NCI-H2227 treated with DMSO at 0.1 percent for 48 hours (cell line): Measurements from ENCODE around the gene CHMP4A.
A peak's percentile ranks its signal among the peaks of the same experiment; 100 is the strongest.
"Not testable (repeated sequence)": the region's sequence is repeated elsewhere in the genome, so short reads cannot be mapped to it uniquely, and the experiment has no call there.

Experiments
- DNase-seq: peaks from one replicate; lab custom pipeline; 2025; lab: John Stamatoyannopoulos, UW

Gene CHMP4A

DNA sequence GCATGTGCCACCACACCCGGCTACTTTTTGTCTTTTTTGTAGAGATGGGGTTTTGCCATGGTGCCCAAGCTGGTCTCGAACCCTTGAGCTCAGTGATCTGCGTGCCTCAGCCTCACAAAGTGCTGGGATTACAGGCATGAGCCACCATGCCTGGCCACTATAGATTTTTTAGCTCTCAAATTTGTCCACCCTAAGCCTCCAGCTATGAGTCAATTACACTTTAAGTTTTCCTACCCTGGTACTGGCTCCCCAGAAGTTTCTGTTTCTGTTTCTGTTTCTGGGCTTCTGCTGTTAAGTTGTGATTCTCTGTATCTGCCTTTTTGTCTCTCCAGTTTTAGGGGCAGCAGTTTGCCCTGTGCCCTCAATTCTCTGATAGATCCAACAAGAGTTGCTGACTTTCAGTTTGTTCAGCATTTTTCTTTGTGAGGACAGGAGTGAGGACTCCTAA lies 33.5 kb upstream of the CHMP4A start:
- no peak for DNase-seq

- DNase-seq, result not testable (repeated sequence)
These were observed 32.1 kb upstream of the CHMP4A start for GRCh38 chr14:24245350-24245749.

GRCh38 chr14:24243336-24243836 lies 30.1 kb upstream of the CHMP4A start:
- DNase-seq, result peak; percentile 48

- peak; percentile 50 for DNase-seq
These were observed 28.6 kb upstream of the CHMP4A start for GRCh38 chr14:24241829-24242443.

DNA sequence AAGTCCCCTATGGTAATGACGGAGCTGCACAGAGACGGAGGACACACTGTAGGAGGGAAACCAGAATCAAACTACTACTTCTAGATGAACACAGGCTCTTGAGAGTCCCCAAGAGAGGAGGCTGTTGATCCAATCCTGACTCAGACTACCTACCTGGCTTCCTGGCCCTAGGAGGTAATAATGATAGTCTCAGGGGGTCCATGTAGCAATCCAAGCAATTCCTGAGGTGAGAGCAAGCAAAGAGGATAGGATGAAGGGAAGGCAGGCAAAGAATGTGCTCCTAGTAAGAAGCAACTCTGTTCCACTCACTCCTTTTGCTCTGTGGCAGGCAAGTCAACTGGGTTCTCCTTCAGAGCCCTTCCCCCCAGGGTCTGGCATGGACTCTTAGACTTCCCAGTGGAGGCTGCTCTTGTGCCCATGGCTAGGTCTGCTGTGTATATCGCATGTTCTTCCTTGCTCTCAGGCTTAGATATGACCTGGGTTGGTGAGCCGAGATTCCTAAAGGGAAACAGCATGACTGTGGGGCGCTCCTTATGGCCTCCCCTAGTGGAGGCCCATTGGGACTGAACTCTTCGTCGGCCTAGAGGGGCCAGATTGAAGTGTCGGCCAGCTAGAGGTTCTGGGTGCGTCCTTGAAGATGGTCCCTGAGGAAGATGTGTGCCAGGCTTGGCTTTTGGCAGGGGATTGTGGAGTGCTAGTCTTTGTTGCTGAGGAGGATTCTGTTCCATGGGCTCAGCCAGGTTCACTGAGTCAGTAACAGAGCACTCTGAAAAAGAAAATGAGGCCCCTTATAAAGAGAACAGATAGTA lies 27.0 kb upstream of the CHMP4A start:
- no peak for DNase-seq

DNA sequence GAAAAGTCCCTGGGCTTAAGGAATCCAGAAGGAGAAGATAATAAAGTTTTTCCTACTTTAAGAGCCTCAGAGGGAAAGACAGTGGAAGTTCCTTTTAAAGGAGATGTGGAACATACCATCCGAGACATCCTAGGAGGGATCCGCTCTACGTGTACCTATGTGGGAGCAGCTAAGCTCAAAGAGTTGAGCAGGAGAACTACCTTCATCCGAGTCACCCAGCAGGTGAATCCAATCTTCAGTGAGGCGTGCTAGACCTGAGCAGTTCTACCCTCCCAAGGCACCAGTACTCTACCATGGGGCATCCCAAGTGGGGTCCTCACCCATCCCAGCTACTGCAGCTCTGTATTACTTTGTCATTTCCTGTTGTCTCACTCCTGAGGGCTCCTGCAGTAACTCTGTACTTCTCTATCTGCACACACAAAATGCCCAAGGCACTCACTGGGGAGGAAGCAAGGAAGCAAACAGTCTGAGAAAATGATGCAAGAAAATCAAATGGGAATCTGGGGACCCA lies 25.3 kb upstream of the CHMP4A start:
- no peak for DNase-seq

DNA sequence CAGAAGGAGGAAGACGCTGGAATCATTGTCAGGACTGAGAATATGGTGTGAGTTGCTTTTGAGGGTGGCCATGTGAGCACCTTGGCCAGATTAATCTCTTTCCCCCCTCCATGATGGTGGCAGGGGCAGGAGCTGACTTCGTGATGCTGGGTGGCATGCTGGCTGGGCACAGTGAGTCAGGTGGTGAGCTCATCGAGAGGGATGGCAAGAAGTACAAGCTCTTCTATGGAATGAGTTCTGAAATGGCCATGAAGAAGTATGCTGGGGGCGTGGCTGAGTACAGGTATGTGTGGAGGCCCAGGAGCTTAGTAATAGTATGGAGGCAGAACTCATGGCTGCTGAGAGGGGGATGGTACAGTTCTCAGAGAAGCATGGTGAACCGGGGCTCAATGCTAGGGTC lies 24.8 kb upstream of the CHMP4A start:
- DNase-seq, result no peak

DNA sequence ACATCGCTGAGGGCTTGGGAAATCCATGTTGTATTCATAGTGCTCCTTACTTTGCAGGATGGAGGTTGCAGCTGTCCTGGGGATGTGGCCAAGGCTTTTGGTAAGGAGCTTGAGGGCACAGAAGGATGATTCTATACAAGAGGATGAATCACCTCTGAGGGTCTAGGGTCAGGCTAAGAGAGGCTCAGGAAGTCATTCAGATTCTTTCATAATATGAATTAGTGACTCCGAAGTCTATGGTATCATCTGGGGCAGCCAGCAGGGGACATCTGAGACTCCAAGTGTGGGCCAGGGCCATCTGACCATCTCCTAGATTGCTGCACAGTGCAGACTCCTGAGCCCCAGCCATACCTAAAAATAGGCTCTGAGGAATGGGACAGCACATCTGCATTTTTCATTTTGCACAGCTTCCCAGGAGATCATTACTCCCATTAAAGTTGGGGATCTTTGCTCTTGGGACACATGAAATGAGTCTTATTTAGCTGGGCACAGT lies 24.2 kb upstream of the CHMP4A start:
- DNase-seq, result no peak

DNA sequence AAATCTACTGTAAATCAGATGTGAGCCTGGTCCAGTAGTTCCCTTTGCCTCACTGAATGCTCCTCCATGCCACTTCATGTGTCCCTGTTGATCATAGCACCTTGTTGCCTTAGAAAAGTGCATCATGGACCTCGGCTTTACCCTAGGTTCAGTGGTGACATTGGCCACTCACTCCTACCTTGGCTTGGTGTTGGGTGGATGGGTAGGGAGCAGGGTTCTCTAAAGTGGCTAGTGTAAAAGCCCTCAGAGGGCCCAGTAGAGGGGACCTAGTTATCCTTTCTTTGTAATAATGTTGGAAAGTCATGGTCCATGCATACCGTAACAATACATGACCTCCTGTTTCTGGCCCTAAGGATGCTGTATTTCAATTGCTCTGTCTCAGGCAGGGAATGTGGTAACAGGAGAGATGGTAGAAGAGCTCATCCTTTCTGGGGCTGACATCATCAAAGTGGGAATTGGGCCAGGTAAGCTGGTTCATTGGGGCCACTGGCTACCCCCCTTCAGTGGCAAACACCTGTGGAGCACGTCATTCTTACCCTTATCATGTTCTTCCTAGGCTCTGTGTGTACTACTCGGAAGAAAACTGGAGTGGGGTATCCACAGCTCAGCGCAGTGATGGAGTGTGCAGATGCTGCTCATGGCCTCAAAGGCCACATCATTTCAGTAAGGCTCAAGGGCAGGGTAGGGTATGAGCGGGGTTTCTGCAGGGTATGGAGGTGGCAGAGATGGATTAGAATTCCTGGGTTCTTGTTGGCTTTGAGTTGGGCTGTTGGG lies 23.6 kb upstream of the CHMP4A start:
- DNase-seq, result no peak

DNA sequence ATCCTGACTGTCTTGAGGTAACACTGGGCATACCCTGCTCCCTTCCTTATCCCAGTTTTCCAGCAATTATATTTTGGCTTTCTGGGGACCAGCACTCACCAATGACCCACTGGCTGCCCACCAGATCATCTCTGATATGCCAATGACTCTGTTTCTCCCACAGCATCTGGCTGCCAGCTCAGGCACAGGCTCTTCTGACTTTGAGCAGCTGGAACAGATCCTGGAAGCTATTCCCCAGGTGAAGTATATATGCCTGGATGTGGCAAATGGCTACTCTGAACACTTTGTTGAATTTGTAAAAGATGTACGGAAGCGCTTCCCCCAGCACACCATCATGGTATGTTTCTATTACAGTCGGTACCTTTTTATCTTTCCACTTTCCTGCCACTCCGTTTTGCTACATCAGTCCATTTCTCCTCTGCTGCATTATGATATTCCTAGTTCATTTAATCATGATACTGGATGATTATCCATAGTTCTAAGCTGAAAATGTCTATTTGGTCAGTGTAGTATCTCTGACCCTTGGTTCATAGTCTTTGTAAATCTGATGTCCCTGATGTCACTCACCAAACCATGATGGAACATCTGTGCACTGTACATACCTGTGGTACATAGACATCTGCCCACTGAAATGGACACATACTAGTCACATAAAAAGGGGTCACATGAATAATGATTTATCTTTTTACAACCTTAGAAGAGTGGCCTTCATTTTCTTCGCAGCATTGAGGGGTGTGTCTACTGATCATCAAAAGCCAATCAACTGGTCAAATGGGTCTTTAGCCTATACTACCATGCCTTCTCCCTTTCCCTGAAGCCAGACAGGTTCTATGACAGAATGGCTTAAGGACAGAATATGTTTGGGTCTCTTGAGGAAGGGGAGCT lies 22.8 kb upstream of the CHMP4A start:
- no peak for DNase-seq

GRCh38 chr14:24234095-24235005 lies 21.1 kb upstream of the CHMP4A start:
- DNase-seq, result no peak

- DNase-seq, result no peak
These were observed 20.2 kb upstream of the CHMP4A start for GRCh38 chr14:24233538-24233866.

DNA sequence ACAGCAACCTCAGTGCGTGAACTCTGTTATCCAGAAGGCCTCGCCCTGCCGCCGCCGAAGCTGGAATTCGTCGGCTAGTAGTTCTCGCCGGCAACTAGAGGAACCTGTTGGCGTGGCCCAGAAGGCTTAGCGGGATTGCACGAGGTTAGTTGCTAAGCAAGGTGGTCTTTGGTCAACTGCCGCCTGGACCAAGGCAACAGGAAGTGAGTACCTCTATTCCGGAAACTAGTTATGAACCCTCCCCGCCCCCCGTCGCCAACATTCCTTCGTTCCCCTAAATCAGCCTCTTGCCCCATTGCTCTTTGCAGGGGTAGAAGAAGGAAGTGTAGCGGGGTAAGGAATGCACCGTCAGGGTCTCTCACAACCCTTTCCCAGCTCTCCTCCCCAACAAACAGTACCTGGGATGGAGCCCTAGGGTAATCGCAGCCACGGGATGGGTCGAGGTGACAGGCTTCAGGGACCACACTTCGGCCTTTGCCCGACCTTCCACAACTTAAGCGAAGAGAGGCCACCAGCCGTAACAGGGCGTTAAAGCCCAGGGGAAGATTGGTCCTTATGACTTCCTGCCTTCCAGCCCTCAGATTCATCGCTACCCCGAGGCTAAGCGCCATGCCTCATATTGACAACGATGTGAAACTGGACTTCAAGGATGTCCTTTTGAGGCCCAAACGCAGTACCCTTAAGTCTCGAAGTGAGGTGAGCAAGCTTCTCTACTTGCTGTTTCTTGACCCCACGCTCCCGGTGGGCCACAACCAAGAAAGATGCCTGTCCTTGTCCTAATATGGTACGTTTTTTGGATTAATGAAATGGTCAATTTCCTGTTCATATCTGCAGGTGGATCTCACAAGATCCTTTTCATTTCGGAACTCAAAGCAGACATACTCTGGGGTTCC lies 19.6 kb upstream of the CHMP4A start, which contains the start of gene GMPR2:
TSS of gene GMPR2 (plus strand) at position 285 of the 893 bp plus-strand sequence. CDS start at position 610, 325 bp downstream.
- DNase-seq, result peak; percentile 93

DNA sequence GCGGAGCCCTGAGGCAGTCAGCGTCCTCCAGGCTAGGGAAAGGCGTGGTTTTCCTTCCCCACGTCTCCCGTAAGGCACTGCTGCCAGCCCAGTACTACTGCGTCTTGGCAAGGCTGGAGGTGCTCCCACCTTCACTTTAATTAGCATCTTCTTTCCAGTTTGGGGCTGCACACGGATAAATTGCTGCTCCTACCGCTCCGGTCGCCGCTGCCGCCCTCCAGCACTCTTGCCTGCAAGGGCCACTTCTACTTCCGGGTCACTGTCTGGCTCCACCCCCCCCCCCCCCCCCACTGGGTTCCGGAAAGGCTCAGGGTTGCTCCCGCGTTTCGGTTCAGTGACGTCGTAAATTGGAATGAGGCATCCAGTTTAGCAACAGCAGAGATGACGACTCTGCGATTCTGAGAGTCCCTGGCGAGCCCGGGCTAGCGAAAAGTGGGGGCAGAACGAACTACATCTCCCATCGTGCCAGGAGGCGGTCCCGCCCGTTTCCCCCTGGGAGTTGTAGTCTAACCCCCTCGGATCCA lies 18.9 kb upstream of the CHMP4A start, which contains the start of gene NEDD8:
TSS of gene NEDD8 (minus strand) at position 247 of the 524 bp plus-strand sequence. CDS start at position 147, 100 bp downstream.
- DNase-seq, result peak; percentile 93

- DNase-seq, result peak; percentile 39
These were observed 18.2 kb upstream of the CHMP4A start for GRCh38 chr14:24231263-24232120.

GRCh38 chr14:24228902-24229301 lies 15.6 kb upstream of the CHMP4A start:
- no peak for DNase-seq

DNA sequence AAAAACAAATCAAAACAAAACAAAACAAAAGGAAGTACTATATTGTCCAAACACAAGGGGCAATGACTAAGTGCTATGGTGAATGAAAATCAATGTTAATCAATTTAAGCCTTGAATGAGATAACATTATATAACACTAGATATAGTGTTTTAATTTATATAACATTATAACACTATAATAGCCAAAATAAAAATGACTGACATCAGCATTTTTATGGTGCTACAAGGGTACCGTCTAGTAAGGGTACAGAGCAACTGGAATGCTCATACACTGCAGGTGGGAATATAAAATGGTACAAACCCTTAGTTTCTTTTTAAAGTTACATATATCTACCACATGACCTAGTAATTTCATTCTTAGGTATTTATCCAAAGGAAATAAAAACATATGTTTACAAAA lies 13.2 kb upstream of the CHMP4A start:
- no peak for DNase-seq

DNA sequence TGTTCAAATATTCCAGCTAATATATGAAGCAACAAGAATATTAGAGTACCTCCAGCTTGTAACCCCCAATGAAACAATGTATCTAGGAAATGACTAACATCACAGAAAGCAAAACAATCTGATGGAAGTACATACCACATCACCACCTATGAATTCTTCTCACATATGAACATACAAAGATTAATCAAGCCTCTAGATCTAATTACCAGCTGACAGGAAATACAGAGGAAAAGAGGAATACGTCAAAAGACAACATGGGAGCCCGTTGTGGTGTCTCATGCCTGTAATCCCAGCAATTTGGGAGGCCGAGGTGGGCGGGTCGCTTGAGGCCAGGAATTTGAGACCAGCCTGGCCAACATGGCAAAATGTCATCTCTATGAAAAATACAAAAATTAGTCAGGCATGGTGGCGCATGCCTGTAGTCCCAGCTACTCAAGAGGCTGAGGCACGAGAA lies 11.4 kb upstream of the CHMP4A start:
- DNase-seq, result no peak
